HepG2 (cell line): ENCODE data around the gene ENDOG. TPM values are rescaled to one million over a fixed set of nuclear protein-coding genes. Genes with fewer than 3 reads are reported as not detected.
A peak's percentile ranks its signal among the peaks of the same experiment; 100 is the strongest.

ENCODE experiments used
- CREB1 ChIP-seq, 2 experiments: fragments of 450-650 bp in 1 of 2; IDR thresholded peaks; 2 replicates each; pipeline ENCODE4 v1.6.1; 2016 to 2017; ENCODE audit warnings: control low read depth in 1 of 2, mild to moderate bottlenecking in 1 of 2, missing compliant biosample characterization in 1 of 2, missing genetic modification characterization in 1 of 2
- CTCF ChIP-seq: sonication (generic); formaldehyde crosslinking; IDR thresholded peaks from 2 replicates; pipeline ENCODE4 v1.5.0; 2020; ENCODE audit warnings: mild to moderate bottlenecking, missing genetic modification reagents, moderate library complexity
- DZIP1 ChIP-seq: sonication (generic); formaldehyde crosslinking; IDR thresholded peaks from 2 replicates; pipeline ENCODE4 v1.5.0; 2020; ENCODE audit warnings: mild to moderate bottlenecking, missing genetic modification reagents
- FOSL1 ChIP-seq: sonication (generic); formaldehyde crosslinking; IDR thresholded peaks from 2 replicates; pipeline ENCODE4 v1.9.0; 2021; ENCODE audit warnings: missing genetic modification reagents, borderline replicate concordance
- GABPB1 ChIP-seq: IDR thresholded peaks from 2 replicates; pipeline ENCODE4 v1.6.1; 2016; ENCODE audit warnings: mild to moderate bottlenecking, missing genetic modification reagents, moderate library complexity, missing compliant biosample characterization
- HDAC1 ChIP-seq: sonication (generic); formaldehyde crosslinking; IDR thresholded peaks from 2 replicates; pipeline ENCODE4 v1.5.1; 2020; ENCODE audit warnings: mild to moderate bottlenecking, missing genetic modification reagents
- NFAT5 ChIP-seq: sonication (generic); formaldehyde crosslinking; IDR thresholded peaks from 2 replicates; pipeline ENCODE4 v1.4.0; 2020; ENCODE audit warnings: missing genetic modification reagents
- NFKB2 ChIP-seq: sonication (generic); formaldehyde crosslinking; IDR thresholded peaks from 2 replicates; pipeline ENCODE4 v1.4.0; 2020; ENCODE audit warnings: missing genetic modification reagents, borderline replicate concordance
- TRAFD1 ChIP-seq: sonication (generic); formaldehyde crosslinking; IDR thresholded peaks from 2 replicates; pipeline ENCODE4 v1.5.1; 2020; ENCODE audit warnings: missing genetic modification reagents, mild to moderate bottlenecking, borderline replicate concordance
- ZBTB1 ChIP-seq: sonication (generic); formaldehyde crosslinking; IDR thresholded peaks from 2 replicates; pipeline ENCODE4 v1.4.0; 2020; ENCODE audit warnings: missing genetic modification reagents, borderline replicate concordance
- ZNF12 ChIP-seq: sonication (generic); formaldehyde crosslinking; IDR thresholded peaks from 2 replicates; pipeline ENCODE4 v1.5.0; 2020; ENCODE audit warnings: missing genetic modification reagents
- ZNF710 ChIP-seq: sonication (generic); formaldehyde crosslinking; IDR thresholded peaks from 2 replicates; pipeline ENCODE4 v1.5.0; 2020; ENCODE audit warnings: mild to moderate bottlenecking, missing genetic modification reagents, borderline replicate concordance
- ZNF788 ChIP-seq: sonication (generic); formaldehyde crosslinking; IDR thresholded peaks from 2 replicates; pipeline ENCODE4 v1.5.0; 2020; ENCODE audit warnings: mild to moderate bottlenecking, missing genetic modification reagents, borderline replicate concordance
- polyA plus RNA-seq, 8 experiments: library from polyadenylated mRNA; depleted of rRNA in 3 of 8; stranded (reverse) in 7 of 8; unstranded in 1 of 8; fragments of >200 nt; fragmentation: Illumina TruSeq in 4 of 8; extraction: Trizol in 4 of 8; gene quantifications; 2 replicates each; pipeline versions ENCODE4 v1.2.1 to v1.2.3, GENCODE V29; 2011 to 2016; ENCODE audit warnings: low read depth in 4 of 8, missing spikeins in 1 of 8, mixed read lengths in 1 of 8; ENCODE audit not compliant: insufficient read depth in 1 of 8
- total RNA-seq, 5 experiments: library from RNA; depleted of rRNA; stranded (reverse); fragments of >200 nt; fragmentation: Illumina TruSeq; extraction: Trizol; gene quantifications; 2 replicates each; pipeline ENCODE4 v1.2.3, GENCODE V29; 2016; ENCODE audit warnings: low read depth in 1 of 5

ENDOG gene
- total and polyA plus RNA-seq, 2 of the 13 experiments (the other 11 are each of a cell fraction or from before 2014, with no cell fraction given): 26.3 to 28.8 TPM

DNA sequence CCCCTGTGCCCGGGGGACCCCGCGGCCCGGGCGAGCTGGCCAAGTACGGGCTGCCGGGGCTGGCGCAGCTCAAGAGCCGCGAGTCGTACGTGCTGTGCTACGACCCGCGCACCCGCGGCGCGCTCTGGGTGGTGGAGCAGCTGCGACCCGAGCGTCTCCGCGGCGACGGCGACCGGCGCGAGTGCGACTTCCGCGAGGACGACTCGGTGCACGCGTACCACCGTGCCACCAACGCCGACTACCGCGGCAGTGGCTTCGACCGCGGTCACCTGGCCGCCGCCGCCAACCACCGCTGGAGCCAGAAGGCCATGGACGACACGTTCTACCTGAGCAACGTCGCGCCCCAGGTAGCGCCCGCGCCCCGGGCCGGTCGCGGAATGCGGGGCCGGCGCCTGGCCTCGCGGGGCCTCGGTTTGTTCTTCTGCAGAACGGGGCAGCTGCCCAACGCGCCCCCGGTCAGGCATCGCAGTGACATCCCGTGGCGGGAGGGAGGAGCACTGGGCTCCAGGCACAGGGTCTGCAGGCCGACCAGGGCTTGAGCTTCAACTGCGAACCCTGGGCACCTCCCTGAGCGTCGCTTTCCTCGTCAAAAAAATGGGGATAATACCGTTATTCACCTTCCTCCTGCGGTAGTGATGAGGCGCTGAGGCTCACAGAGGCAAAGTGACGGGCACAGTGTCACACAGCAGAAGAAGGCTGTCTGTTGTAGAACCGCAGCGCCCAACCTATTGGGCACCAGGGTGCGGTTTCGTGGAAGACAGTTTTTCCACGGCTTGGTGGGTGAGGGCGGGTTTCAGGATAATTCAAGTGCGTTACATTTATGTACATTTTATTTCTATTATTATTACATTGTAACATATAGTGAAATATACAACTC, 777 bp downstream of the ENDOG start (continued):
- no peak for TF ChIP-seq TRAFD1 (CRISPR knock-in tag)
- no peak for TF ChIP-seq ZNF12 (CRISPR knock-in tag)
- peak; percentile 50; the same call in 1 of the 2 replicates for TF ChIP-seq ZNF710 (CRISPR knock-in tag)
- TF ChIP-seq ZNF788 (CRISPR knock-in tag): peak; percentile 52; the same call in 1 of the 2 replicates
- no peak for TF ChIP-seq FOSL1
- TF ChIP-seq HDAC1 (CRISPR knock-in tag): peak; percentile 48; the same call in 1 of the 2 replicates
- no peak for TF ChIP-seq NFAT5 (CRISPR knock-in tag)
- no peak for TF ChIP-seq ZBTB1 (CRISPR knock-in tag)
- TF ChIP-seq CTCF: peak; percentile 52
- 0 out of 2 replicates have a peak, but pooled peaks have one; percentile 59 for TF ChIP-seq DZIP1 (CRISPR knock-in tag)
- TF ChIP-seq GABPB1 (CRISPR knock-in tag): peak; percentile 47; the same call in 1 of the 2 replicates
- peak; percentile 73; the same call in 1 of the 2 replicates for TF ChIP-seq NFKB2 (CRISPR knock-in tag)
- no peak for TF ChIP-seq CREB1 (IDR thresholded peaks at IDR 0.05)
- no peak for TF ChIP-seq CREB1 (CRISPR knock-in tag; IDR thresholded peaks at IDR 0.05)
